KMS-11 (cell line): ENCODE data around the gene CAPN12.

Experiments
- H2AFZ ChIP-seq: fragments of 200-600 bp; sonication (generic); 2 replicates; pipeline ENCODE4 v1.6.1; 2016; ENCODE audit warnings: antibody characterized with exemption, mixed run types, low read depth
- H3K27ac ChIP-seq: fragments of 200-600 bp; sonication (generic); 2 replicates; pipeline ENCODE4 v1.6.1; 2016; ENCODE audit warnings: mild to moderate bottlenecking, mixed run types
- H3K27me3 ChIP-seq: fragments of 200-600 bp; sonication (generic); 2 replicates; pipeline ENCODE4 v1.6.1; 2017; ENCODE audit warnings: mild to moderate bottlenecking, low read depth, mixed run types, moderate library complexity; ENCODE audit not compliant: insufficient read depth
- H3K36me3 ChIP-seq: fragments of 200-600 bp; sonication (generic); 2 replicates; pipeline ENCODE4 v1.6.1; 2017; ENCODE audit warnings: mild to moderate bottlenecking, mixed run types; ENCODE audit not compliant: insufficient read depth
- H3K4me1 ChIP-seq: fragments of 200-600 bp; sonication (generic); 2 replicates; pipeline ENCODE4 v1.6.1; 2016; ENCODE audit warnings: mild to moderate bottlenecking, low read depth, mixed run types; ENCODE audit not compliant: poor library complexity, severe bottlenecking
- H3K4me2 ChIP-seq: fragments of 200-600 bp; sonication (generic); 2 replicates; pipeline ENCODE4 v1.7.0; 2016; ENCODE audit warnings: mild to moderate bottlenecking, mixed run types
- H3K4me3 ChIP-seq: fragments of 200-600 bp; sonication (generic); IDR thresholded peaks from 2 replicates; pipeline ENCODE4 v1.6.1; 2017; ENCODE audit warnings: low read depth, low read length, mixed read lengths; ENCODE audit not compliant: insufficient read depth
- H3K79me2 ChIP-seq: fragments of 200-600 bp; sonication (generic); 2 replicates; pipeline ENCODE4 v1.6.1; 2016; ENCODE audit warnings: low read depth, mixed run types; ENCODE audit not compliant: insufficient read depth
- H3K9ac ChIP-seq: fragments of 200-600 bp; sonication (generic); 2 replicates; pipeline ENCODE4 v1.6.1; 2016; ENCODE audit warnings: mild to moderate bottlenecking, mixed run types
- H4K20me1 ChIP-seq: fragments of 200-600 bp; sonication (generic); 2 replicates; pipeline ENCODE4 v1.6.1; 2016; ENCODE audit warnings: mild to moderate bottlenecking, mixed run types; ENCODE audit not compliant: insufficient read depth
- CTCF ChIP-seq: fragments of 200-600 bp; sonication (generic); conservative IDR thresholded peaks from 2 replicates; pipeline ENCODE4 v1.6.1; 2017; ENCODE audit warnings: low read depth, mild to moderate bottlenecking, antibody characterized with exemption, low read length, moderate library complexity, mixed read lengths

The CAPN12 gene

GRCh38 chr19:38737281-38737865 lies 6.9 kb downstream of the CAPN12 start:
- TF ChIP-seq CTCF: no peak
- no peak overlapping the region for H3K9ac ChIP-seq
- no peak overlapping the region for H3K27ac ChIP-seq

DNA sequence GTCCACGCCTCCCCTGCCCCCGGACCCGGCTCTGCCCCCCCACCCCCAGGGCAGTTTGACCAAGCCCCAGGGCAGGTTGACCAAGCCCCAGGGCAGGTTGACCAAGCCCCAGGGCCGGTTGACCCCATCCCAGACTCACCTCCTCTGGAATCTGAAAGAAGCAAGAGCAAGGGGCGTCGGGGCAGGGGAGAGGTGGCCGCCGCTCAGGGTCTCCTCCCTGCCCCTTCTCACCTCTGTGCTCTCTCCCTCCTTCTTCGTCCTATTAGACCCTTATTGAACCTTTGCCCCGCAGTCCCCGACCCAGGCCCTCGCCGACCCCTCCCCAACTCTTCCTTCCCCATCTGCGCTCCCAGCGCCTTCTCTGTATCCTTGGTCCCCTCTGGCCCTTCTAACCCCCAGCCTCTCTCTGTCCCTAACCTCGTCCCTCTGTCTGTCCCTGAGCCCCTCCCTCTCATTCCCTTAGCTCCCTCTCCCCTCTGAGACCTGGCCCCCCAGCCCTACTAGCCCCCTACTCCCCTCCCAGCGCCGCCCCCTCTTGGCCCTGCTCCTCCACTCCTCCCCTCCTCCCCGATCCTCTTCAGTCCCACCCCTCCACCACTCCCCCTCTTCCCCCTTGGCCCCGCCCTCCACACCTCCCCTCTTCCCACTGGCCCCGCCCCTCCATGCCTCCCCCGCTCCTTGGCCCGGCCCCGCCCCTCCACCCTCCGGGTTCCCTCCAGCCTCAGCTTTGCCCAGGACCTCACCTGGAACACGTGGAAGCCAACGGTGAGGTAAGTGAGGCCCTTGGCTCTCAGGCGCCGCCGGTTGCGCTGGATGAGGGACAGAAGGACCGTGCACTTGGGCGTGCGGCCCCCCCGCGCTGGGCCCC lies 7.6 kb downstream of the CAPN12 start:
- Histone ChIP-seq H3K36me3 (no peaks in the 10 kb centered on the region), H3K4me2 (no peak overlapping the region), H3K9ac (no peak overlapping the region), H3K27me3 (no peaks in the 10 kb centered on the region), H3K4me3 (no peak overlapping the region), H3K27ac (no peak overlapping the region), H3K4me1 (peaks cover 21% of the 10 kb centered on the region), H3K79me2 (no peaks in the 10 kb centered on the region), H2AFZ (no peak overlapping the region), H4K20me1 (no peaks in the 10 kb centered on the region)
- TF ChIP-seq CTCF: no peak

More at GRCh38 chr19:38737281-38737865, 6.9 kb downstream of the CAPN12 start:
- no peaks in the 10 kb centered on the region for H3K79me2 ChIP-seq
- H3K27me3 ChIP-seq: no peaks in the 10 kb centered on the region
- no peak overlapping the region for H3K4me3 ChIP-seq
- H2AFZ ChIP-seq: no peak overlapping the region
- H3K4me2 ChIP-seq: no peak overlapping the region
- H3K4me1 ChIP-seq: peaks cover 21% of the 10 kb centered on the region
- no peaks in the 10 kb centered on the region for H4K20me1 ChIP-seq
- no peaks in the 10 kb centered on the region for H3K36me3 ChIP-seq

GRCh38 chr19:38736036-38736412 lies 8.2 kb downstream of the CAPN12 start:
- no peaks in the 10 kb centered on the region for H3K27me3 ChIP-seq
- H3K27ac ChIP-seq: no peak overlapping the region
- H2AFZ ChIP-seq: no peak overlapping the region
- H3K4me2 ChIP-seq: no peak overlapping the region
- H3K4me3 ChIP-seq: no peak overlapping the region
- no peaks in the 10 kb centered on the region for H3K36me3 ChIP-seq
- TF ChIP-seq CTCF: no peak
- no peak overlapping the region for H3K9ac ChIP-seq
- no peaks in the 10 kb centered on the region for H4K20me1 ChIP-seq
- H3K4me1 ChIP-seq: peaks cover 21% of the 10 kb centered on the region
- H3K79me2 ChIP-seq: no peaks in the 10 kb centered on the region

GRCh38 chr19:38735257-38735686 lies 9.0 kb downstream of the CAPN12 start:
- no peaks in the 10 kb centered on the region for H3K27me3 ChIP-seq
- H3K36me3 ChIP-seq: no peaks in the 10 kb centered on the region
- no peak overlapping the region; the same call in 1 of the 2 replicates for H3K27ac ChIP-seq
- no peak overlapping the region for H3K9ac ChIP-seq
- no peak overlapping the region for H3K4me3 ChIP-seq
- H3K4me2 ChIP-seq: no peak overlapping the region
- no peaks in the 10 kb centered on the region for H4K20me1 ChIP-seq
- no peak overlapping the region for H2AFZ ChIP-seq
- peaks cover 21% of the 10 kb centered on the region for H3K4me1 ChIP-seq
- TF ChIP-seq CTCF: no peak
- no peaks in the 10 kb centered on the region for H3K79me2 ChIP-seq
